ENCODE data around the gene PANX1.

DNA sequence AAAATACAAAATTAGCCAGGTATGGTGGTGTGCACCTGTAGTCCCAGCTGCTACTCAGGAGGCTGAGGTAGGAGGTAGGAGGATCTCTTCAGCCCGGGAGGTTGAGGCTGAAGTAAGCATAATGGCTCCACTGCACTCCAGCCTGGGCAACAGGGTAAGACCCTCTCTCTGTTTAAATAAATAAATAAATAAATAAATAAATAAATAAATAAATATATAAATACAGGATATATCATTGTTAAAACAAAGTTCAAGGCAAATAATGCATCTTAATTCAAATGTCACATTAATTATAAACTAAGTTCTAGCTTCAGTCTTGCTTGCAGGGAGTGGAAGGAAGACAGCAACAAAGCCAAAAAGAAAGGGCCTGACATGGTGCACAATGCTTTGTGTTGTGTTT lies 44.5 kb upstream of the PANX1 start:
- TF ChIP-seq, protein P1, sequence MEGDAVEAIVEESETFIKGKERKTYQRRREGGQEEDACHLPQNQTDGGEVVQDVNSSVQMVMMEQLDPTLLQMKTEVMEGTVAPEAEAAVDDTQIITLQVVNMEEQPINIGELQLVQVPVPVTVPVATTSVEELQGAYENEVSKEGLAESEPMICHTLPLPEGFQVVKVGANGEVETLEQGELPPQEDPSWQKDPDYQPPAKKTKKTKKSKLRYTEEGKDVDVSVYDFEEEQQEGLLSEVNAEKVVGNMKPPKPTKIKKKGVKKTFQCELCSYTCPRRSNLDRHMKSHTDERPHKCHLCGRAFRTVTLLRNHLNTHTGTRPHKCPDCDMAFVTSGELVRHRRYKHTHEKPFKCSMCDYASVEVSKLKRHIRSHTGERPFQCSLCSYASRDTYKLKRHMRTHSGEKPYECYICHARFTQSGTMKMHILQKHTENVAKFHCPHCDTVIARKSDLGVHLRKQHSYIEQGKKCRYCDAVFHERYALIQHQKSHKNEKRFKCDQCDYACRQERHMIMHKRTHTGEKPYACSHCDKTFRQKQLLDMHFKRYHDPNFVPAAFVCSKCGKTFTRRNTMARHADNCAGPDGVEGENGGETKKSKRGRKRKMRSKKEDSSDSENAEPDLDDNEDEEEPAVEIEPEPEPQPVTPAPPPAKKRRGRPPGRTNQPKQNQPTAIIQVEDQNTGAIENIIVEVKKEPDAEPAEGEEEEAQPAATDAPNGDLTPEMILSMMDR (conservative IDR thresholded peaks at IDR 0.05; ENCODE audit: low read length), result no peak
- TF ChIP-seq EZH2phosphoT487 (IDR thresholded peaks at IDR 0.05; ENCODE audit: borderline replicate concordance), result no peak
